CD4-positive, alpha-beta T cell treated with Interferon gamma for 1 hour (primary cell): ENCODE results near the gene PTGDS.

Experiments
- DNase-seq: peaks from one replicate; pipeline ENCODE4 v3.0.0-alpha.2; 2020

The PTGDS gene

GRCh38 chr9:136946228-136947027 lies 30.9 kb upstream of the PTGDS start:
- no peak for DNase-seq

- DNase-seq, result no peak
Measured at GRCh38 chr9:136947028-136947891, 30.0 kb upstream of the PTGDS start.

- no peak for DNase-seq
Measured at GRCh38 chr9:136947955-136948510, 29.3 kb upstream of the PTGDS start.

DNA sequence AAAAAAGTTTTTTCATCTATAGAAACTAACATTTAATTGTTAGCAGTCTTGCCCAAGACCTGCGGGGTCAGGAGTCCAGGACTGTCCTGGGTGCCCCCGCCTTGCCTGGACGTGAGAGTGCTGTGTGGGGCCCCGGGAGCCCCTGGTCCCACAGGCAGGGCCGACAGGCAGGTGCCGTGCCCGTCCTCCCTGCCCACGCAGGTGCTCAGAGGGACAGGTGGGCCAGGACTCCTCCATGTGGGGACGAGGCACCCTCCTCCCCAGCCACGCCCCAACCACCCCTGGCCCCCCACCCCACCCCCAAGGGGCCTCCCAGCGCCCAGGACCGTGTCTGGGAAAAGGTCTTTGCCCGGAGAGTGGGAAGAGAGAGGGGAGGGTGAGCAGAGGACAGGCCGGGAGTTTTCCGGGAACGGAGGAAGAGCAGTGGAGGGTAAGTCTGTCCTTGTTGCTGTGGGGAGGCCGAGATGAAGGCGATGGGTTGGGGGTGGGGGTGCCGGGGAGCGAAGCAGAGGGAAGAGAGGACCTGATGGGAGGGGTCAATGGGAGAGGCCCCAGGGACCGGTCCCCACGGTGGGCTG lies 28.0 kb upstream of the PTGDS start:
- DNase-seq, result no peak

GRCh38 chr9:136949817-136950655 lies 27.3 kb upstream of the PTGDS start:
- peak; percentile 95 for DNase-seq

DNA sequence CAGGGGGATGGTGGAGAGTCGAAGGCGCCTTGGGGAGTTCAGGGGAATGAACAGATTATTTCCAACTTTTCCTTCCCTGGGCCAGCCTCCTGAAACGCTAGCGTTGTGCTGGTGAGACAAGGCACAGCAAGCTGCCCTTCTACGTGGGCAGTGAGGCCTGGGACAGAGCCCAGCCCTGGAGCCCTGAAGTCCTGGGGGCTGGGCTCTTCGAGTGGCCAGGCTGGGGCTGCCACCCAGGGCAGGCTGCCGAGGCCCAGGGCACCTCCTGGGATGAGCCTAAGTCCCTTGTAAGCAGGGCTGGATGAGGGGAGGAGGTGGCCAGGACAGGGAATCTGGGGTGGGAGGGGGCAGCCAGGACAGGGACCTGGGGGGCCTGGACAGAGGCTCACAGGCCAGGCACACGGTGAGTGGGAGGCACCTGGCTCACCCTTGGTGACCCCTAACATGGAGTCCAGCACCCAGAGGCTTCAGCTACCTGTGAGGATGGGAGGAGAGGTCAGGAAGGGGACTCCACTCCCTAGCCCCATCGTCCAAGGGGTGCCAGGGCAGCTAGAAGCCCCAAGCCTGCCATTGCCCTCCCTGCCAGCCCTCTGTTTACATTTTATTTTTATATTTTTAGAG lies 26.5 kb upstream of the PTGDS start:
- DNase-seq, result no peak

DNA sequence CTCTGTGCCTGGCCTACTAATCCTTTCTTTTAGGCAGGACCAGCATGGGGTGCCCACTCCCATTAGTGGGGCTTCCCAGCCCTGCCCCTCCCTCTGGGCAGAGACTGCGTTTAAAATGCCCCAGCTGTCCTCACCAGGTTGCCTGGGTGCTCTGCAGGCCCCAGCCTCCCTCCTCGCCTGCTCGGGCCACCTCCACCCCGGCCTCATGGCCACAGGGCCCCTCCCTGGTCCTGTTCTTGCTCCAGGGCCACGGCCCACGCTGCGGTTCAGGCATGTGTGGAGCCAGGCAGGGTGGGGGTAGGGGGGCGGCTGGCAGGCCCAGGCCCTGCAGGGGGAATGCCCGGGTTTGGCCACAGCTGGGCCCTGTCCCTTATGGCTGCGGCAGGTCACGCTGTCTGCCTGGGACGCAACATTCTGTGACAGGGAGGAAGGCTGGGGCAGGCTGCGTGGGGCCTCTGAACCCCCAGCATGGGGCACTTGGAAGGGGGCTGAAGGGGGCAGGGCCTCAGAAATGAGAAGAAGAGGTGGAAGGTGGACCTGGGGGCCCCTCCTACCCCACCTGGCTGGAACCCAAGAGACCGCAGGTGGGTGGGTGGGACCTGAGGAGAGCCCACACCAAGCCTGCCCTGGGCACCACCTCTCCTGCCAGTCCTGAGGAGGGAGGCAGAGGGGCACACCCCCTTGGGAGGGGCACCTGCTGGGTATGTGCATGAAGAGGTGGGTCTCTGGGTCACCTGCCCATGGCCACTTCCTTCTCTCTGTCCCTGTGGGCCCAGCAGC lies 25.6 kb upstream of the PTGDS start, which contains the start of gene LCN12:
Gene LCN12 (plus strand): TSS at position 733 of the 780 bp plus-strand sequence. CDS start 55 bp downstream, outside the sequence.
- no peak for DNase-seq

GRCh38 chr9:136952321-136952850 lies 24.9 kb upstream of the PTGDS start:
- no peak for DNase-seq

DNA sequence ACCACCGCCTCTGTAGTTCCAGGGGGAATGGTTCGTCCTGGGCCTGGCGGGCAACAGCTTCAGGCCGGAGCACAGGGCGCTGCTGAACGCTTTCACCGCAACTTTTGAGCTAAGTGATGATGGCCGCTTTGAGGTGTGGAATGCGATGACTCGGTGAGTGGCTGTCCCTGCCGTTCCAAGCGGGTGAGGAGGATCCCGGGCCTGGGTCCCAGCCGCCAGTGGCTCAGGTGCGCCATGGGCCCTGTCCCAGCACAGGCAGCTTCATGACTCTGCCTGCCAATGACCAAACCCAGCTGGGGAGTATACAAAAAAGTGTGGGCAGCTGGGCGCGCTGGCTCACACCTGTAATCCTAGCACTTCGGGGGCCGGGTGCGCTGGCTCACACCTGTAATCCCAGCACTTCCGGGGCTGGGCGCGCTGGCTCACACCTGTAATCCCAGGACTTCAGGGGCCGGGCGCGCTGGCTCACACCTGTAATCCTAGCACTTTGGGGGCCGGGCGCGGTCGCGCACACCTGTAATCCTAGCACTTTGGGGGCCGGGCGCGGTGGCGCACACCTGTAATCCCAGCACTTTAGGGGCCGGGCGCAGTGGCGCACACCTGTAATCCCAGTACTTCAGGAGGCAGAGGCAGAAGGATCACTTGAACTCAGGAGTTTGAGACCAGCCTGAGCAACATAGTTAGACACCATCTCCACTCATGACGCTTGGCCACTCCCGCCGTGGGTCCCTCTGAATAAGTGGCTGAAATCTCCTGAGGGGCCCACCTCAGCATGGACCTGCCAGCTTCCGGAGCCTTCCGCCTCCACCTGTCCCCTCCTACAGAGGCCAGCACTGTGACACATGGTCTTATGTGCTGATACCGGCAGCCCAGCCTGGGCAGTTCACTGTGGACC lies 24.2 kb upstream of the PTGDS start:
- no peak for DNase-seq

DNA sequence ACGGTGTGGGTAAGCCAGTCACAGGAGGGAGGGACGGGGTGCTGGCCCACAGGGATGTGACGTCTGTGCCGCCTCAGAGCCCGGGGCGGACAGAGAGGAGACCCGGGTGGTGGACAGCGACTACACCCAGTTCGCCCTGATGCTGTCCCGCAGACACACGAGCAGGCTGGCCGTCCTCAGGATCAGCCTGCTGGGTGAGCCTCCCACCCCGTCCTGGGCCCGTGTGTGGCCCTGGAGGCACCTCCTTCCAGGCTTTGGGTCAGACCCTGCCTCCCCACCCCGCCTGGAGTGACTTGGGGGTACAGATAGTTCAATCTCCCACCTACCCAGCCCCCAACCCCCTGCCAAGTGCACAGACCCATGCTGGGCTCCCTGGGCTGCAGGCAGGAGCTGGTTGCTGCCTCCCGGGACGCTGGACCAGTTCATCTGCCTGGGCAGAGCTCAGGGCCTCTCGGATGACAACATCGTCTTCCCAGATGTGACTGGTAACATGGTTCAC lies 23.5 kb upstream of the PTGDS start:
- DNase-seq, result no peak

GRCh38 chr9:136954270-136955083 lies 22.8 kb upstream of the PTGDS start:
- no peak for DNase-seq

GRCh38 chr9:136955202-136955942 lies 21.9 kb upstream of the PTGDS start:
- no peak for DNase-seq

GRCh38 chr9:136955943-136956335 lies 21.4 kb upstream of the PTGDS start:
- DNase-seq, result no peak

GRCh38 chr9:136956604-136957003 lies 20.7 kb upstream of the PTGDS start:
- no peak for DNase-seq

DNA sequence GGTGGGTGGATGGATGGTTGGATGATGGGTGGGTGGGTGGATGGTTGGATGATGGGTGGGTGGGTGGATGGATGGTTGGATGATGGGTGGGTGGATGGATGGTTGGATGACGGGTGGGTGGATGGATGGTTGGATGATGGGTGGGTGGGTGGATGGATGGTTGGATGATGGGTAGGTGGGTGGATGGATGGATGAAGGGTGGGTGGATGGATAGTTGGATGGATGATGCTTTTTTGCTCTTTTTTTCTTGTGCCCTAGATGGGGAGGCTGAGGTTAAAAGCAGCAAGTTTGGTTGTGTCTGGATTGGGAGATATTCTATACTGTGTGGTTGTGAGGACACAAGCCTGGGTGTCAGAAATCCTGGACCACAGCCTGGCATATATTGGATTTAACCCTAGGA lies 19.8 kb upstream of the PTGDS start:
- DNase-seq, result no peak

GRCh38 chr9:136957901-136958300 lies 19.4 kb upstream of the PTGDS start:
- DNase-seq, result no peak

GRCh38 chr9:136958473-136958872 lies 18.8 kb upstream of the PTGDS start:
- DNase-seq, result no peak
